GM18508 (cell line): ENCODE data around the gene CALCA.

ENCODE experiments used
- ATAC-seq: cut with Tn5 transposase; IDR thresholded peaks from one replicate; pipeline ENCODE4 v1.9.1; 2021; ENCODE audit warnings: moderate number of reproducible peaks; ENCODE audit not compliant: insufficient read depth, unreplicated experiment

CALCA gene

DNA sequence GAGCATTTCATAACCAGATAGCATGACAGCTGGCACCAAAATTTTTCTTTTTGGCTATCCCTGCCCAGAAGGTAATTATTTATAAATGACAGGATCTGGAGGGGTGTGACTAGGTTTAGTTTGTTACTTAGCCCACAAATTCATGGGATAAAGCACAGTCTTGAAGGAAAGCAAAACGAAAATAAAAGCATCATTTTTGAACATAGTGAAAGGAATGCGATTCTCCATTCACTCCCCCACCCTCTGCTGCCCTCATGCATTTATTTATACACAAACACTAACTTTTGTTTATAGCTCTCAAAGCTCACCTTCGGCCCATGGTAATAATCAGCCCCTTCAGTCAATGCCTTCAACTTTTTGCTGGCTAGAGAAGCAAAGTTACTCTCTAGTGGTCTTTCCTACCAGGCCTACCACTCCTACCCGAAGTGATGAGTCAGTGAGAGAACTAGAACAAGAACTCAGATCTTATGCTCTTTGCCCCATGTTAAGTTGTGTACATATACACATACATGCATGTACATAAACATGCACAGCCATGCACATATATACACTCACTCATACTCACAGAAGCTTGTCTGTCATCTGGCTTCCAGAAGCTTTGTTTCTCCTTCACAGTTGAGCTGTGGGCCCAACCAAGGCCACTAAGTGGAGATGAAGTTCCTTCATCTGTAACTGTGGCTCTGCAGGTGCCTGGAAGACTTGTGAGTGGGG, 22.6 kb downstream of the CALCA start:
- ATAC-seq, result no peak

DNA sequence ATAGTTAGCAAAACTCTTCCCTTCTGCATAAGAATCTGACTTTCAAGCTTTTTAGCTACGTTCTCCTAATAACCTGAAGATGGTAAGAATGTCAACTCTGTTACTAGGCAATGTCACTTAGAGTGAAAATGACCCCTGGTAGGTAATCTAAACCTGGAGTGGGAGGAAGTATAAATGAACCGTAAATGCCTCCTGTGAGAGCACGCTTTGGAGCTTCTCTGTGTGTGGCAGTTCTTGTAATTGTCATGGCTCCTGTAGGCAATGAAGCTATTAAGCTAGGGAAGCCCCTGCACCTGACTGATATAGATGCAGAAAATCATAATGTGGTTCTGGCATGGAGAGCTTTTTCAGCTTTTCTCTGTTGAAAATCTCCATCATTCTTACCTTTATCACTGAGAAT, 29.4 kb downstream of the CALCA start:
- ATAC-seq, result no peak

DNA sequence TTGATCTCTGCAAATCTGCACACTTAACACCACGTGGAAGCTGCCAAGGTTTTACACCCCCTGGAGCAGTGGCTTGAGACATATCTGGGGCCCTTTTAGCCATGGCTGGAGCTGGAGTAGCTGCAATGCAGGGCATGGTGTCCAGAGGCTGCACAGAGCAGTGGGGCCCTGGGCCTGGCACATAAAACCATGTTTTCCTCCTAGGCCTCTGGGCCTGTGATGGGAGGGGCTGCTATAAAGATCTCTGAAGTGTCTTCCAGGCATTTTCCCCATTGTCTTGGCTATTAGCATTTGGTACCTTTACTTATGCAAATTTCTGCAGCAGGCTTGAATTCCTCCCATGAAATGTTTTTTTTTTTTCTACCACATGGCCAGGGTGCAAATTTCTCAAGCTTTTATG, 33.2 kb downstream of the CALCA start:
- ATAC-seq, result no peak

DNA sequence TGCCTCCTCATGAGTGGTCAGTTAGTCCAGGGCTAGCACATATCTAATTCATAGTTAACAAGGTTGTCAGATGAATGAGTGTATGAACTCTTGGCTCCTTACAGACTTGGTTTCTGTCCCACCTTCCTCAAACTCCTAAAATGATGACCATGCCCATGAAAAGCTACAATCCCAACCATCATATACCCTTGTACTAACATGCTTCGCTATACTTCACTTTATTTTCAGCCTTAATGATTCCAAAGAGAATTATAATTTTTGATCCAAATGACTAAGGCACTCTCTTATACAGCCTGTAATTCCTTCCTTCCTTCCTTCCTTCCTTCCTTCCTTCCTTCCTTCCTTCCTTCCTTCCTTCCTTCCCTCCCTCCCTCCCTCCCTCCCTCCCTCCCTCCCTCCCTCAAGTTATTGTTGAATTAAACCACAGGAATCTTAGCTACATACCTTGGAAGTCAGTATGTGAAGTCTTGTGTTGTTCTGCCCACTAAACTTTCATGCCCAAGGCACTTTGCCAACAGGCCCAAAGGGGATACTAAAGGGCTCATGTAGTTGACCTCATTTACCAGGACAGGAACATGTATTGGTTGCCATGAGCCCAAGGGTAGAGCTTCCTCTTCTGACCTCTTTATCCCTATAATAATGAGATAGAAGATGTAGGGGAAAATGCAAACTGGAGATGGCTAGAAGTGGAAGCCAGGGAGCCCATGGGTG, 37.4 kb downstream of the CALCA start:
- ATAC-seq, result no peak

DNA sequence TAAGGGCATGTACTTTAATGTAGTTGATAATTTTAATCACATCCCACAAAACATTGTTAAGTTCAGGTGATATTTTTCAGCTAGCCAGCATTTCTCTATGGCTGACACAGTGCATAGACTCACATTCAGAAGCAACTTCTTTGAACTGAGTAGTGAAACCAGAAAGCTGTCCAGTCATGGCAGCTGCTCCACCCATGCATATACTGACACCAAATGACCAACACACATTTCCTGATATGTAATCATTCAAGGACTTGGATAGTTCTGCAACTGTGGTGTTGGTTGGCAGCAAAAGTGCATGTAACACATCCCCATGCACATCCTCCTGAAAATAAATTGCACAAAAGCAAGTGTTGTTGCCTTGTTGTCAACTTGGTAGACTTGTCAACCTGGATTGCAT, 39.7 kb downstream of the CALCA start:
- ATAC-seq, result no peak

DNA sequence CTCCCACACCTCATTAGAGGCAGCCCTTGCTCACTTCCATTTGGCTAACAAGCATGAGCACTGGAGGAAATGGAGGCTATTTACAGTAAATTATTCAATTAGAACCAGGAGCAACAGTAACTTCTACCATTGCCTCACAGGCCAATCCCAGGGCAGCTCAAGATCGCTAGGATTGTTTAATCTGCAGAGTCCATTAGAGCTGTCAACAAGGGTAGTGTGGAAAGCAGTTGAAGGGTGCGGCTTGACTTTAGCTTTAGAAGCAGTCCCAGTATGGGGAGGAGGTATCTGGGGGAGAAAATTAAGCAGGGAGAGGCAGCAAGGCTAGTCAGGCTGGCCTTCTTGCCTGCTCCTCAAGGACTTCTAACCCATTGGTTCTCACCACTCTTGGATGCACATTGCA, 41.8 kb downstream of the CALCA start:
- no peak for ATAC-seq

DNA sequence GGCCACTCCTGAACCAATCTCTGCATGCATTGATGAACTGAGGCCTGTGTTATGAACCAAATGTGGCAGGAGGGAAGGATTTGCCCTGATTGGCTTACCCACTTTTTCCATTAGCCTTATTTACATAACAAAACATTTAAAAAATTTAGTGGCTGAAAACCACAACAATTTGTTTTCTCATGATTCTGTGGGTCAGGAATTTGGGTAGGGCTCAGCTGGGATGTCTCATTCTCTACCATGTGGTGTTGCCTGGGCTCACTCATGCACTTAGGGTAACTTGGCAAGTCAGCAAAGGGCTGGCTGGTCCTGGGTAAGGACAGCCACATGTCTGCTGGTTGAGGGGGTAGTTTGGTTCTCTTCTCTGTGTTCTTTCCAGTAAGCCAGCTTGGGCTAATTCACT, 45.0 kb downstream of the CALCA start:
- no peak for ATAC-seq

DNA sequence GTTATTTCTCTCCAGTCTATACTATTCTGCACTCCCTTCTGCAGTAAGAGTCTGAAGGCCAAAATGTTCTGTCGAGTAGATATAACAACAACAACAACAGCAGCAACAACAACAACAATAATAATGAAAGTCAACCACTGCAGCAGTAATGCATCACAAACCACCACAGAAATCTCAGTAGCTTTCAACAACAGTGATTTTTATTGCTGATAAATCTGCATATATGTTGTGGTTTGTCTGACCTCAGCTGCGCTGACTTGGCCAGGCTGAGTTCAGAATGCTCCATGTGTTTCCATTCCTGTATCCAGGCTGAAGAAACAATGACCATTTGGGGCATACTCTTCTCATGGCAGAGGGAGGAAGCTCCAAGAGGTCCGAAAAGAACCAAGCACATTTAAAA, 47.8 kb downstream of the CALCA start:
- no peak for ATAC-seq
